Dendritic cell treated with granulocyte-macrophage colony-stimulating factor and Interleukin-4, amounts not matched to agents 40 ng/mL and 50 ng/mL, for 4 days (primary cell): ENCODE results near the gene ZC3H18.

Source experiments
- H3K27ac Mint-ChIP-seq: one replicate; pipeline ENCODE4 v1.8.0; 2022; ENCODE audit warnings: mild to moderate bottlenecking, mixed read lengths
- H3K27me3 Mint-ChIP-seq: one replicate; pipeline ENCODE4 v1.8.0; 2022; ENCODE audit warnings: mild to moderate bottlenecking, mixed read lengths
- H3K36me3 Mint-ChIP-seq: one replicate; pipeline ENCODE4 v1.8.0; 2022; ENCODE audit warnings: low read depth, mixed read lengths
- H3K4me1 Mint-ChIP-seq: one replicate; pipeline ENCODE4 v1.8.0; 2022; ENCODE audit warnings: low read depth, mixed read lengths
- H3K4me3 Mint-ChIP-seq: one replicate; pipeline ENCODE4 v1.8.0; 2022; ENCODE audit warnings: mild to moderate bottlenecking, moderate library complexity, mixed read lengths
- H3K9me3 Mint-ChIP-seq: one replicate; pipeline ENCODE4 v1.8.0; 2022; ENCODE audit warnings: mixed read lengths
- intact Hi-C: fragments of 100-400 bp; cut with micrococcal nuclease; formaldehyde crosslinking; loops from one replicate; pipeline ENCODE4 v1.15.0; 2022

Gene ZC3H18

DNA sequence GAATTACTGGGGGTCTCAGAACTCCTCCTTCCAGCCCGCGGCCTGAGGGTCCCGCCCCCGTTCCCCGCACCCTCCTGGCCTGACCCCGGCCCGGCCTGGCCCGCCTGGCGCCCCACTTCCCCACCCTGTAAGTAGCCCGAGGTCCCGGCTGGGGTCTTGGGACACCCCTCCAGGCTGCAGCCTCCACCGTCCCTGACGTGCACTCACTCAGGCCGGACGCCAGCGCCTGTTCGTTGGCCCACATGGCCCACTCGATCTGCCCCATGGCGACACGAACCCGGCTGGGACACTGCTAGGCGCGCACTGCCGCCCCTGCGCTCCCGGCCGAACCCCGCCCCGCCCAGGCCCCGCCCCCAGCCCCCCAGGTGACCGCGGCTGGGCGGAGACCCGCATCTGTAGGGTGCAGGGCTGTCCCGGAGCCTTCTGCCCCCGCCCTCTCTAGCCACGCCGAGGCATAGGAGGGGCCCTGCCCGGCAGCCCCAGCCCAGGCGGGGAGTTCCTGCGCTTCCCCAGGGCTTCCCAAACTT lies 80.6 kb downstream of the ZC3H18 start, which contains the start of gene CYBA:
Gene CYBA (minus strand): TSS at position 305 of the 527 bp plus-strand sequence. CDS start 40 bp downstream, at position 265.
- no peaks in the 10 kb centered on the region for H3K27me3 Mint-ChIP-seq
- H3K36me3 Mint-ChIP-seq: peaks cover 100% of the 10 kb centered on the region
- intact Hi-C loops: loop anchor here (2.0 to 5.0 kb wide), 2 partner anchors 36 to 56 kb away; partner anchors contain the start of genes CTU2, RNF166 and SNAI3
- no peaks in the 10 kb centered on the region for H3K9me3 Mint-ChIP-seq
- H3K4me1 Mint-ChIP-seq: peaks cover 57% of the 10 kb centered on the region
- H3K4me3 Mint-ChIP-seq: peak within 1 kb of the TSS; percentile 94
- peak within 1 kb of the TSS; percentile 92 for H3K27ac Mint-ChIP-seq

DNA sequence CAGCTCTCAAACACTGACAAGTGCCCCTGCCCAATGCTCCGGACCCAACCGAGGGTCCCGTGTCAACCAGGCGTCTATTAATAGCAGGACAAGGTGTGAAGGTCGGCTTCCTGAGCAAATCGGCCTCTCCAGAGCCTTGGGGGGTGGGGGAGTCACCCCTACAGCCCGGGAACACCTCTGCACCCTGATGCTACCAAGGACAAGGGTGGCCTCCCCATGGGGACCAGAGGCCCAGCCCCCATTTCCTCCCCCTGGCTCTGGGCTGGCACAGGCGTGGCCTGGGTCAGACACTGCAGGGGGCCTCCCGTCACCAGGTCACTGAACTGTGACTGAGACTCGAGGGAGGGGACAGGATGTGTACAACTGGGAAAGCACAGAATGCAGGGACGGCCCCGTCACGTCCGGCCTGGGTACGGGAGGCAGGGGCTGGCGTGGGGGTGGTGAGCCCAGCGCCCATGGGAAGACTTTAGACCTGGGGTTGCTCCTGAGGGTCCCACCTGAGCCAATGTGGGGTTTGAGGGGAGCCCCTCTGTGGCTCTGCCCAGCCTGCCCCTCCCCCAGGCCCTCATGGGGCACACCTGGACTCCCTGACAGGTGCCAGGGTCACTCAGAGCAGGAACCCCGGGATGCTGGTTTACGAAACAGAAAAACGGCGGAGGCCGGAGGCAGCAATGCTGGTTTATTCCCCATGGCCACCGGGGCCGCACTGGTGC lies 81.2 kb downstream of the ZC3H18 start:
- Mint-ChIP-seq H3K36me3 (peaks cover 100% of the 10 kb centered on the region), H3K27me3 (no peaks in the 10 kb centered on the region), H3K4me1 (peaks cover 50% of the 10 kb centered on the region), H3K27ac (peak overlapping the region; percentile 92), H3K9me3 (no peaks in the 10 kb centered on the region), H3K4me3 (peak overlapping the region; percentile 94)
- intact Hi-C loops: loop anchor here (2.0 to 5.0 kb wide), 2 partner anchors 36 to 55 kb away; partner anchors contain the start of genes CTU2, RNF166 and SNAI3

DNA sequence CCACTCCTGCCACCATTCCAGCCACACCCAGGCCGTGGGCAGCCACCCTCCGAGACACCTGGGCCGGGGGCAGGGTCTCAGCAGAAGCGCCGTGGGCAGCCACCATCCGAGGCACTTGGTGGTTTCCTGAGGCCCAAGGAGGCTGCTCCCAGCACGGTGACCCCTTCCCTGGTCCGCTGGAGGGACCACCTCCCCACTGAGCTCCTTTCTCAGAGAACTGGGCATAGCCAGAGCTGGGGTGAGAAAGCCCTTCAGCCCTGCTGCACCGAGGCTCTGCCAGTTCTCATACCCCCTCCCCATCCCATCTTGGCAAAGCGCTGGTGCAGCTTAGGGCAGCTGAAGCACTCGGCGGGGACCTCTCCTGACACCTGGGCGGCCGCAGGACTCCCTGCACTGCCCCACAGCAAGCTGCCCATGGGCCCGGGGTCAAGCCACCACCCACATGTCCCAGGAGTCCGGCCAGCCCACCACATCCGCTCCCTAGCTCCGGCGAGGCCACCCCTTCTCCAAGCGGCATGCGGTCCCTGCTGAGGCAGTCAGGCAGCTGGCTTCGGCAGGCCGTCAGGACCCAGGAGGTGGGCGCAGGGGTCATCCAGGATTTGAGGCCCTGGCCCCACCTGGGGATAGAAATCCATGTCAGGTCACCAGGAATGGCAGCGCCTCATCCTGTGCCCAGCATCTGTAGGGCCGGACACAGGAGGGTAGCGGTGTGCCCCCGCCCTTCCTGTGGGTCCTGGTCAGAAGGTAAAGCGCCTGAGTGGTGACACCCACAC lies 82.0 kb downstream of the ZC3H18 start:
- Mint-ChIP-seq H3K27me3 (no peaks in the 10 kb centered on the region), H3K4me1 (peaks cover 45% of the 10 kb centered on the region), H3K9me3 (no peaks in the 10 kb centered on the region), H3K36me3 (peaks cover 100% of the 10 kb centered on the region), H3K27ac (peak overlapping the region; percentile 92), H3K4me3 (no peak overlapping the region)
- intact Hi-C loops: loop anchor here (2.0 to 5.0 kb wide), 2 partner anchors 35 to 55 kb away; partner anchors contain the start of genes CTU2, RNF166 and SNAI3

DNA sequence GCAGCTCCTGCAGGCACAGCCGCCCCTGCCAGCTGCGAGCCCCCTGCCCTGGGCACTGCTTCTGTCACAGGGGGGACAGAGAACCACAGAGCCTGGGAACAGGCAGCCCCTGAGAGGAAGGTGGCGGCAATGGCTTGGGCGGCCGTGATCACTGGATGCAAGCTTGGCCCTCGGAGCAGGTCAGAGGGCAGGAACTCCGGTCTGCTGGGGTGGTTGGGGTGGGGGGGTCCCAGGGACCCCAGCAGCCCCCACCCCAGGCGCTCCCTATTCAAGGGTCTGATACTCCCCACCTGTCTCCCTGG lies 82.5 kb downstream of the ZC3H18 start:
- Mint-ChIP-seq H3K27ac (no peak overlapping the region), H3K9me3 (no peaks in the 10 kb centered on the region), H3K4me3 (no peak overlapping the region), H3K4me1 (peaks cover 39% of the 10 kb centered on the region), H3K36me3 (peaks cover 100% of the 10 kb centered on the region), H3K27me3 (no peaks in the 10 kb centered on the region)
- intact Hi-C loops: loop anchor here (5.0 kb wide), 1 partner anchor 35 kb away; the partner anchor contains the start of gene SNAI3

DNA sequence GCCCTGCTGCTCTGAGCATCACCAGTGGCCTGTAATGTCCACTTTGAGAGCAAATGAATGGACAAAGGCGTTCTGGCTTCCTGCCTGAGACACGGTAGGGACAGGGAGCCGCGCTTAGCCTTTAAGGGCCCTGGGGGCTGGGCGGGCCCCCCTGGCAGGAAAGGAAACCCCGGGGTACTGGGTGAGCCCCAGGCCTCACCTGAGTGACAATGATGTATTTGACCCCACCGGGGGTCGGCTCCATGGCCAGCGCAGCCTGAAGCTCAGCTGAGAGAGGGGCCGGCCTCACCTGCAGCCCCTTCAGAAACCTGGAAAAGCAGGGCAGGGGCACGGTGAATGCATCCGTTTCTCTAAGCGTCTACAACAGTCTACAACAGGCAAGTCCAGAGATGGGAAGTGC lies 82.9 kb downstream of the ZC3H18 start:
- no peak overlapping the region for H3K4me3 Mint-ChIP-seq
- no peaks in the 10 kb centered on the region for H3K27me3 Mint-ChIP-seq
- peaks cover 36% of the 10 kb centered on the region for H3K4me1 Mint-ChIP-seq
- no peak overlapping the region for H3K27ac Mint-ChIP-seq
- intact Hi-C loops: loop anchor here (5.0 kb wide), 1 partner anchor 34 kb away; the partner anchor contains the start of gene SNAI3
- H3K9me3 Mint-ChIP-seq: no peaks in the 10 kb centered on the region
- H3K36me3 Mint-ChIP-seq: peaks cover 100% of the 10 kb centered on the region

DNA sequence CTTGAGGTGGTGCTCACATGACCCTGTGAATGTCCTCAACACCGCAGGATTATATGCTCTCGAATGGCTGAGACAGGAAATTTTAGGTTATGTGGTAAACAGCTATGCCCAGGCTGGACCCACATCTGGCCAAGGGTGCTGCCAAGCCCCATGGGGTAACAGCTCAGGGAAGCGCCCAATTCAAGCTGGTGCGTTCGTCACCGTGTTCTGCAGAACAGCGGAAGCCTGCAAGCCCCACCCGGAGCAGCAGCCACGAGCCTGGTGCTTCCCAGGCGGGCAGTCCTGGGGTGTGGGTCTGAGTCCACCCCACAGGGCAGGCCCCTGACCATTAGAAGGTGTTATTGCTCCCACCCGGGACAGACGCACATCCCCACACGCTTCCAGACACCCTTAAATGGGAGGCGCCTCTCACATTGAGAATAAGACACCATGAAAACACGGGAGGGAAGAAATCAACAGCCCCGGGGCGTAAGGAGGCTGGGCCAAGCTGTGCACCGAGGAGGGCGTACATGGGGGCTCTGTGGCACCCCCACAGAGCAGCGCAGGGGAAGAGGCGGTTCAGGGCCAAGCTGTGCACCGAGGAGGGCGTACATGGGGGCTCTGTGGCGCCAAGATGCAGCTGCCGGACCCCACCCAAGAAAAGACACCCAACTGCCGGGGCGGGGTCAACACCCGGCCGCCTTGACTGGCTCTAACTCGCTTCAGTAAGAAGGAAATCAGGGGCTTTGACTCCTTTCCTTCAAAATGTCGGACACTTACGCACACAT lies 83.6 kb downstream of the ZC3H18 start:
- peaks cover 29% of the 10 kb centered on the region for H3K4me1 Mint-ChIP-seq
- no peaks in the 10 kb centered on the region for H3K27me3 Mint-ChIP-seq
- no peak overlapping the region for H3K4me3 Mint-ChIP-seq
- H3K36me3 Mint-ChIP-seq: peaks cover 100% of the 10 kb centered on the region
- H3K27ac Mint-ChIP-seq: no peak overlapping the region
- H3K9me3 Mint-ChIP-seq: no peaks in the 10 kb centered on the region
- intact Hi-C loops: loop anchor here (5.0 kb wide), 1 partner anchor 34 kb away; the partner anchor contains the start of gene SNAI3

DNA sequence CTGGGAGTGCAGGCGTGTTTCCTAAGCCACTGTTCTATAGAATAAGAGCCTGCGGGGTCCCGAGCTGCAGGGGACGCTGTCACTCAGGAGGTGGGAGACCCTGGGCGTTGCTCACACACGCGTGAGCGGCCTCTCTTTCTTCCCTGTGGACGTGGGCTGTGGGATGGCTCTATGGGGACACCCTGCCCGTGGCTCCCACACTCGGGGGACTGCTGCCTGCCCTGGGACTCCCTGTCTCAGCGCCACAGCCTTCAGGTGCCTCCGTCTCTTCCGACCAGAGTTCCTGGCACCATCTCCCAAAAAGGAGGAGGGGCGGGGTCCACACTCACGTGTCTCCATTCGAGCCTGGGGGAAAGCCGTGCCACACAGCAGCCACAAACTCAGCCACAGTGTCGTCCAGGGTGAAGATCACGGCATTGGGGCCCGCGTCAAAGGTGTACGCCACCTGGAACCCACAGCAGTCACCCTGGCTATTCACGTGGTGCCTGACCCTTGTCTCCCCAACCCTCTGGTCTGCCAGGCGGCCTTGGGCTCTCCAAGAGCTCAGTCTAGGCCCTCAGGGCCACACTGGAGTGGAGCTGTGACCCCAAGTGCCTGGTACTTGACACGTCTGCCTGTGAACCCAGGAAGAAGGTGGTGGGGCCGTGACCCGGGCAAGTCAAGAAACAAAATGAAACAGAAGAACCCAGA lies 84.3 kb downstream of the ZC3H18 start:
- no peak overlapping the region for H3K4me3 Mint-ChIP-seq
- H3K36me3 Mint-ChIP-seq: peaks cover 100% of the 10 kb centered on the region
- H3K27me3 Mint-ChIP-seq: no peaks in the 10 kb centered on the region
- no peak overlapping the region for H3K27ac Mint-ChIP-seq
- H3K9me3 Mint-ChIP-seq: no peaks in the 10 kb centered on the region
- peaks cover 22% of the 10 kb centered on the region for H3K4me1 Mint-ChIP-seq
- intact Hi-C loops: loop anchor here (5.0 kb wide), 1 partner anchor 33 kb away; the partner anchor contains the start of gene SNAI3

DNA sequence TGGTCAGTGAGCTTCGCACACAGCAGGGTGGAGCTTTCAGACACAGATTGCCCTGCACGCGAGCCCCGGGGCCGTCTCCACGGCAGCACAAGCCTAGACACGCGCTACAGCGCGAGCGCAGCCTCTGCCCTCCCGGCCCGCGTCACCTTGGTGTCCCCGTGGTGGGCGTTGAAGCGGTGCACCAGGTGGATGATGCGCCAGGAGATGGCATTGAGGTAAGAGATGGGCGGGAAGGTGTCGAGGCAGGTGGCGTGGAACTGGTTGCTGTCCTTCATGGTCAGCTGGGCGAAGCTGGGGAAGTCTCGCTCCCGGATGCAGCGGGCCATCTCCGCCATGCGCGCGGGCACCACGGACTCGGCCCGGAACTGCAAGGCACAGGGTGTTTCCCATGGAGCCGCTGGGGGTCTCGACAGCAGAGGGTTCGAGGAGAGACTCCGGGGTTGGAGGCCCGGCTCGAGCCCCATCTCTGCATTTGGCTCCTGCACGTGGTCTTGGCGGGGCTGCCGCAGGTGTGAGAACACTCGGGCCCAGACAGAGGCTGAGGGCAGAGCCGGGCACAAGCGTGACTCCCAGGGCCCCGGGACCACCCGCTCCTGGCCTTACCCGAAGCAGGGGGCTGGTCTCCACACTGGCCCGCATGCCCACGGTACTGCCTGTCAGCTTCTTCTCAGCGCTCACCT lies 85.0 kb downstream of the ZC3H18 start:
- peaks cover 100% of the 10 kb centered on the region for H3K36me3 Mint-ChIP-seq
- no peak overlapping the region for H3K27ac Mint-ChIP-seq

DNA sequence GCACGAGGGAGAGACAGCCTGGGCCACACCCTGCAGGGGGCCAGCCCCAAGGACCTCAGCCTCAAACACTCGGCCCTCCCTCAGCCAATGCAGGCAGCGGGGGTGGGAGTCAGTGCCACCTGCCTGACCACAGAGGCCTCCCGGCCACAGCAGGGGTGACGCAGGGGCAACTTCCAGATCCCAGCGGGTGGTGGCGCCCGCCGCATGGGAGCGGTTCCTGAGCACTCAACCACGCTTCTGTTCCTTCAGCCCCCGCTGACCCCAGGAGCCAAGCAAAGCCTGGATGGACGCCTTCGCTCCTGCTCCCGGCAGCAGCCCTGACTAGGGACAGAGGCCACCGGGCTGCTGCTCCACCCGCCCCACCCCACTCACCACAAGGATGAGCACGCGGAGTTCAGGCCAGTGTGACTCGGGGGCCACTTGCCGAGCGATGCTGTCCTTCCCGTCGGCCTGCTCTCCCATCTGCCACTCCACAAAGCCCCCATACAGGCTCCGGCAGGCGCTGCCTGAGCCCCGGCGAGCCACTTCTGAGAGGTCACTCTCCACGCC lies 85.6 kb downstream of the ZC3H18 start:
- intact Hi-C loops: no loop called here
- Mint-ChIP-seq H3K9me3 (no peaks in the 10 kb centered on the region), H3K36me3 (peaks cover 96% of the 10 kb centered on the region), H3K4me1 (peaks cover 25% of the 10 kb centered on the region), H3K27ac (no peak overlapping the region), H3K4me3 (no peak overlapping the region), H3K27me3 (no peaks in the 10 kb centered on the region)

More for the DNA sequence above, 85.0 kb downstream of the ZC3H18 start:
- intact Hi-C loops: no loop called here
- Mint-ChIP-seq H3K9me3 (no peaks in the 10 kb centered on the region), H3K4me1 (peaks cover 20% of the 10 kb centered on the region), H3K27me3 (no peaks in the 10 kb centered on the region), H3K4me3 (no peak overlapping the region)

DNA sequence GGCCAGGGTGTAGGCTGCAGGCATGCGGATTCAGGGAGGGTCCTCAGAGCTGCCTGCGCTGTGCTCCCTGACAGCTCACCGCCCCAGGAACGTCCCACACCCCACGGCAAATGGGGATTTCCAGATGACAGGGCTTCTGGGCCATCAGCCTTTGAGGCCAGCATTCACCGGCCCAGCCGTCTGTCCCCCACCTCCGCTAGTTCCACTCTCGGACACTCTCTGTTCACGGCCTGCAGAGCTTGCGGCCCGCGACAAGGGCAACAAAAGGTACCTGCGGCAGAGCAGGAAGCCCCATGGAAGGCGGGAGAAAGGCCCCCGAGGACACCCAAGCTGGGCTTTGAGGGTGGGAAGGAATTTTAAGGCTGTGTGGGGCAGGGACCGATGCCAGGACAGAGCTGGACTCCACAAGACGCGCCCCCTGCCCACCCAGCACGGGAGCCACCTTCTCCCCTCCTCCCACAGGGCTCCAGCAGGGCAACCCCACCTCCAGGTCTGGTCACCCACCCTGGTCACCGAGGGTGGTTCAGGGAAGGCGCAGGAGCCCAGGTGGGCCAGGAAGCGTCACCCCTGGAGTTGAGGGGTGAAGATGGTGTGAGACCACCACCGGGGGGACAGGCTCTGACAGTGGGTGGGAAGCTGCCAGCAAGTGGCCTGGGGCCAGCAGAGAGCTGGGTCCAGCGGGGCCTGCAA lies 86.2 kb downstream of the ZC3H18 start:
- H3K9me3 Mint-ChIP-seq: no peaks in the 10 kb centered on the region
- peaks cover 25% of the 10 kb centered on the region for H3K4me1 Mint-ChIP-seq
- intact Hi-C loops: no loop called here
- H3K27me3 Mint-ChIP-seq: no peaks in the 10 kb centered on the region
- no peak overlapping the region for H3K4me3 Mint-ChIP-seq
- peaks cover 90% of the 10 kb centered on the region for H3K36me3 Mint-ChIP-seq
- no peak overlapping the region for H3K27ac Mint-ChIP-seq

DNA sequence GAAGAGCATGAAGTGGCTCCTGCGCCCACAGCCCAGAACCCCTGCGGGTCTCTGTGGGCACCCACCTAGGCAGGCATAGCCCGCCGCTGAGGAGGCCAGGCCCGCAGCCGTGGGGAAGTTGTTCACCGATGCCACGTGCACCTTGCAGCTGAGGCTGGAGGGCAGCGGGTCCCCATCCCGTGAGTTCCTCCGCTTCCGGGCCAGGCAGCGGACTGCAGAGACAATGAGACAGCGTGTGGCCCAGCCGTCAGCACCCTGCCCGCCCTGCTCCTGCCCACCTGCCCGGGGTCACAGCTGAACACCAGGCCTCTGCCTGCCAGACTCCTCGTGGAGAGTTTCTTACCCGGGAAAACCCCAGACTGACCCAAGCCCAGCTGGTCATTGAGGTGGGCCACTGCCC lies 87.2 kb downstream of the ZC3H18 start:
- intact Hi-C loops: no loop called here
- Mint-ChIP-seq H3K4me1 (peaks cover 25% of the 10 kb centered on the region), H3K27ac (no peak overlapping the region), H3K27me3 (peaks cover 2% of the 10 kb centered on the region), H3K36me3 (peaks cover 81% of the 10 kb centered on the region), H3K9me3 (no peaks in the 10 kb centered on the region), H3K4me3 (no peak overlapping the region)

DNA sequence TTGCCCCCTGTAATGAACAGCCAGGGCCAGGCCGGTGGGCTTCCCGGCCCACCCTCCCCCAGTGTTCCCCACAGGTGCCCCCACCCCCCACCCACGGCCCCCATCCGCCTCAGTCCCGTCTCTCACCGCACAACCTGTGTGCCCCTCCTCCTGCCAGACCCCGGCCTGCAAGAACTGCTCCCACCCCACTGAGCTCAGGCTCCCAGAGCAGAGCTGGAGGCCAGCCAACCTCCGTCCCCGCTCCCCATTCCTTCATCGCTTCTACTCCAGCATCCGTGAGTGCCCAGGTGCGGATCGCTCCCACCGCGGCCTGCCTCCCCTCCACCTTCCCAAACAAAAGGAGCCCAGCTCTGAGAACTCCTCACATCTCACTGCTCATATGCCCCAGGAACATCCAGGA lies 88.5 kb downstream of the ZC3H18 start:
- Mint-ChIP-seq H3K36me3 (peaks cover 79% of the 10 kb centered on the region), H3K27ac (no peak overlapping the region)

More for the DNA sequence above, 88.5 kb downstream of the ZC3H18 start:
- H3K9me3 Mint-ChIP-seq: no peaks in the 10 kb centered on the region
- H3K4me3 Mint-ChIP-seq: no peak overlapping the region
- peaks cover 2% of the 10 kb centered on the region for H3K27me3 Mint-ChIP-seq
- H3K4me1 Mint-ChIP-seq: peaks cover 25% of the 10 kb centered on the region
- intact Hi-C loops: loop anchor here (1.0 kb wide), 1 partner anchor 9 kb away; no protein-coding TSS in a partner anchor
